ENCODE data around the gene HIGD1A.
"Not testable (repeated sequence)": the region's sequence is repeated elsewhere in the genome, so short reads cannot be mapped to it uniquely, and the experiment has no call there.

HIGD1A gene

GRCh38 chr3:42820746-42821051 is 16.4 kb upstream of the HIGD1A start:
- DNase-seq (ENCODE audit: low read depth): no peak
- TF ChIP-seq CTCF (IDR thresholded peaks at IDR 0.05; ENCODE audit: low read length, missing control alignments): no peak
- H3K4me3 ChIP-seq (replicated peaks; ENCODE audit: low read depth, low read length): no peak overlapping the region

GRCh38 chr3:42819351-42819965 is 15.2 kb upstream of the HIGD1A start:
- no peak overlapping the region for H3K4me3 ChIP-seq (replicated peaks; ENCODE audit: low read depth, low read length)
- DNase-seq (ENCODE audit: low read depth): no peak
- no peak for TF ChIP-seq CTCF (IDR thresholded peaks at IDR 0.05; ENCODE audit: low read length, missing control alignments)

GRCh38 chr3:42815826-42816225 is 11.5 kb upstream of the HIGD1A start:
- no peak for DNase-seq (ENCODE audit: low read depth)
- TF ChIP-seq CTCF (IDR thresholded peaks at IDR 0.05; ENCODE audit: low read length, missing control alignments): no peak
- no peak overlapping the region for H3K4me3 ChIP-seq (replicated peaks; ENCODE audit: low read depth, low read length)

GRCh38 chr3:42814914-42815507 is 10.7 kb upstream of the HIGD1A start:
- H3K4me3 ChIP-seq (replicated peaks; ENCODE audit: low read depth, low read length): no peak overlapping the region
- no peak for TF ChIP-seq CTCF (IDR thresholded peaks at IDR 0.05; ENCODE audit: low read length, missing control alignments)
- DNase-seq (ENCODE audit: low read depth): no peak

GRCh38 chr3:42814246-42814645 is 10.0 kb upstream of the HIGD1A start:
- no peak for TF ChIP-seq CTCF (IDR thresholded peaks at IDR 0.05; ENCODE audit: low read length, missing control alignments)
- DNase-seq (ENCODE audit: low read depth): no peak
- H3K4me3 ChIP-seq (replicated peaks; ENCODE audit: low read depth, low read length): no peak overlapping the region

- not testable (repeated sequence) for DNase-seq (ENCODE audit: low read depth); H3K4me3 ChIP-seq (replicated peaks; ENCODE audit: low read depth, low read length)
Measured at GRCh38 chr3:42811118-42811883, 7.0 kb upstream of the HIGD1A start.

- H3K4me3 ChIP-seq (replicated peaks; ENCODE audit: low read depth, low read length); DNase-seq (ENCODE audit: low read depth): not testable (repeated sequence)
Measured at GRCh38 chr3:42810706-42811105, 6.4 kb upstream of the HIGD1A start.

- no peak for DNase-seq (ENCODE audit: low read depth)
- no peak for TF ChIP-seq CTCF (IDR thresholded peaks at IDR 0.05; ENCODE audit: low read length, missing control alignments)
- no peak within 1 kb of the TSS for H3K4me3 ChIP-seq (replicated peaks; ENCODE audit: low read depth, low read length)
Measured at GRCh38 chr3:42809202-42809601, 4.9 kb upstream of the HIGD1A start, which contains the start of gene ACKR2. Gene ACKR2, plus strand, starts transcription at chr3:42809445. Its CDS starts 55,058 bp downstream, at chr3:42864503.
